Kidney capillary endothelial cell (primary cell): ENCODE data around the gene MIP.
"Not testable (repeated sequence)": the region's sequence is repeated elsewhere in the genome, so short reads cannot be mapped to it uniquely, and the experiment has no call there.

Source experiments
- DNase-seq: peaks from one replicate; pipeline ENCODE4 v3.0.0-alpha.2; 2018; ENCODE audit warnings: low spot score

MIP gene

GRCh38 chr12:56454557-56454956, at the start of gene MIP:
MIP (minus strand) TSS chr12:56454657; CDS start chr12:56454613, 44 bp downstream.
- DNase-seq = no peak

- not testable (repeated sequence) for DNase-seq
These were observed 45.4 kb upstream of the MIP start for GRCh38 chr12:56499879-56500278.

- DNase-seq = not testable (repeated sequence)
These were observed 45.0 kb upstream of the MIP start for GRCh38 chr12:56499452-56499851.

- not testable (repeated sequence) for DNase-seq
These were observed 43.9 kb upstream of the MIP start for GRCh38 chr12:56498126-56498902.

- not testable (repeated sequence) for DNase-seq
These were observed 42.2 kb upstream of the MIP start for GRCh38 chr12:56496704-56497103.

- DNase-seq = not testable (repeated sequence)
These were observed 40.0 kb upstream of the MIP start for GRCh38 chr12:56494481-56494880.

- not testable (repeated sequence) for DNase-seq
These were observed 39.6 kb upstream of the MIP start for GRCh38 chr12:56494106-56494415.

- DNase-seq = not testable (repeated sequence)
These were observed 39.1 kb upstream of the MIP start for GRCh38 chr12:56493409-56494105.

- DNase-seq = no peak
These were observed 35.9 kb upstream of the MIP start for GRCh38 chr12:56490360-56490759.

GRCh38 chr12:56488041-56488955, 33.8 kb upstream of the MIP start, which contains the start of gene GLS2:
GLS2 (minus strand) TSS chr12:56488161; CDS start chr12:56488118, 43 bp downstream.
- peak; percentile 53 for DNase-seq

GRCh38 chr12:56487448-56488040, 33.1 kb upstream of the MIP start:
- no peak for DNase-seq

- no peak for DNase-seq
These were observed 32.2 kb upstream of the MIP start for GRCh38 chr12:56486694-56487093.

- DNase-seq = no peak
These were observed 30.1 kb upstream of the MIP start for GRCh38 chr12:56484566-56484965.

GRCh38 chr12:56479625-56480024, 25.2 kb upstream of the MIP start:
- no peak for DNase-seq

- DNase-seq = no peak
These were observed 23.2 kb upstream of the MIP start for GRCh38 chr12:56477521-56478225.

- DNase-seq = no peak
These were observed 22.5 kb upstream of the MIP start for GRCh38 chr12:56476972-56477432.

GRCh38 chr12:56476143-56476542, 21.7 kb upstream of the MIP start:
- no peak for DNase-seq

GRCh38 chr12:56474389-56474788, 19.9 kb upstream of the MIP start:
- no peak for DNase-seq

- no peak for DNase-seq
These were observed 14.8 kb upstream of the MIP start for GRCh38 chr12:56469007-56469930.
